NCI-H187 (cell line): ENCODE results near the gene ARF1.

Experiments
- DNase-seq, 2 experiments: peaks; one replicate each; lab custom pipeline; 2025; lab: John Stamatoyannopoulos, UW

ARF1 gene

DNA sequence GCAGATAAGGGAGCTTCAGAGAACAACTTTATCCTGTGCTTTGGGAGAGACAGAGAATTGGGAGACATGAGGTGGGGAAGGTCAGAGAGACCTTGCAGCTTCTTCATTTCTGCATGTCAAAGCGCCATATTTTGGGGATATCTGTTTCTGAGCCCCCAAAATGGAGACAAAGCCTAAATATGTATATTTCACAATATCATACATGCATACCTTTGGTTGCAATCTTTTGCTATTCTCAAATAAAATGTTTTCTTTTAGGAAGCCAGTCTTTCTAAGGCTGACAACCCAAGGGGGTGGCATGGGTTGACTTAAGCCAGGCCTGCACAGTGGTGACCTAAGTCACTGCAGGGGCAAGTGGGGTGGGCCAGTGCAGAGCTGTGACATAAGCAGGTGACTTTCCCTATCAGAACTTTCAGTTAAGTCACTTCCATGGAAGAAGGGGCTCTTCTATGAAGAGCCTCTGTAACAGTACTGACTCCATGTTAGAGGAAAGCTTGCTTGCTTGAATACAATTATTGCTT lies 40.5 kb downstream of the ARF1 start:
- DNase-seq: no peak

DNA sequence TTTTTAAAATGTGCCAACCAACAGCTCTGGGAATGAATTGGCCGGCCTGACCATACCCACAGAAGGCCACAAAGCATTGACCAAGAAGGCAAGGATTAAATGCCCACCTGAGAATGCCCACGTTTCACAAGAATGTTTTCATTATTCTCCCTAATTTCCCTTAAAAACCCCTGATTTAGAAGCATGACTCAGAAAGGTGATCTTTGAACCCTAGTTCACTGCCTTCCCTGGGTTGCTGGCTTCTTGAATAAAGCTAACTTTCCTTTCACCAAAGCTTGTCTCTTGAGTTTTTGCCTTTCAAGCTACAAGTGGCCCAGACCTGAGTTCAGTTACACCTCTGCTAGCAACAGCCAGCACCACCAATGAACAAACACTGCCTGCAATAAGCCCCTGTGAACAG lies 41.0 kb downstream of the ARF1 start:
- no peak for DNase-seq

- no peak for DNase-seq
Measured at GRCh38 chr1:228125185-228125584, 42.7 kb downstream of the ARF1 start.

- no peak for DNase-seq
Measured at GRCh38 chr1:228131766-228132165, 49.3 kb downstream of the ARF1 start.

DNA sequence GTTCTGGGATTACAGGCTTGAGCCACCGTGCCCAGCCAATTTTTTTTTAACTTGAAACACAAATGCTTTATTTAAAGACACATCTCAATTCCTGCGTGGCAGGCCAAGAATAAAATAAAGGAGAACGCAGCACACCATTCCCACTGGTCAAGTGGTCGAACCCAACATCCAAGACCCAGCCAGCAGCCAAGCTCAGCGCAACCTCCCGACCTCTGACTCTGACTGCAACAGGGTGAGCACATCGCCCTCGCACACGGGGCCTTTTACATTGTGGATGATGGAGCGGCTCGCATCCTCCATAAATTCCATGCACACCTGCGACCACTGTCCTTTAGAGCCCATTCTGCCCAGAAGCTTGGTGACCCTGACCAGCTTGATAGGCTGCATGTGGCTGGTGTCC lies 52.1 kb downstream of the ARF1 start:
- DNase-seq: no peak

- no peak for DNase-seq
Measured at GRCh38 chr1:228136901-228137300, 54.4 kb downstream of the ARF1 start.

GRCh38 chr1:228139406-228139930 lies 57.0 kb downstream of the ARF1 start:
- no peak for DNase-seq

DNA sequence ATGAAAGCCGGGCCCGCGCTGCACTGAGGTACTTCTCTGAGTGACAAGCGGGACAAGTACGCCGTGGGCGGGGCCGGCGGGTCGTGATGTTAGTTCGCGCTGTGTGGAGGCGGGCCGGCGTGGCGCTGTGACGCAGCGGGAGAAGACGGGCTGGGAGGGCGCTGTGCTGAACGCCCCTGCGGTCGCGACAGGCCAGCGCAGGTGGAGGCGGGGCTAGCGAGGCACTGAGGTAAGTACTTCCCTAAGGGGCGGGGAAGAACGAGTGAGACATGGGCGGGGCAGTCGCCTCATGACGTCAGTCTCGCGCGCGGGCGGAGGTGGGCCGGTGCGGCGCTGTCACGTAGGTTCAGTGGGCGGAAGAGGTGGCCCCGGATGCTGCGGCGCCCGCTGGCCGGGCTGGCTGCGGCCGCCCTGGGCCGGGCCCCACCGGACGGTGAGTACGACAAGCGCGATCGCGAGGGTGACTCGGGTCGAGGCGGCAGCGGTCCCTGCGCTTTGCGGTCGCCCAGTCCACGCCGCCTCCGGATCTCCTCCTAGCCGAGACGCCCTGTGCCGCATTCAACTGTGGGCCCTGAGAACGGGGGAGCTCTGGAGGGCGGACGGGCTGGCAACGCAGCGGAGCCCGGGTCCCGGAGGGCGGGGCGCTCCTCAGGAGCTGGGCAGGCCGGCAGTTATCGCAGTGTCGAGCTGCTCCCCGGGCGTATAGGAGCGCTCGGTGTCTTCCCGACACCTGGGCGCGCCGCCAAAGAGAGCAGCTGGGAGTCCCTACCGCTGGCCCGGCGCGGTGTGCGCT lies 57.6 kb downstream of the ARF1 start, which contains the start of gene GUK1:
TSS of gene GUK1 (plus strand) at position 349 of the 793 bp plus-strand sequence. CDS start at position 373, 24 bp downstream.
- DNase-seq: peak; percentile 94 to 96

DNA sequence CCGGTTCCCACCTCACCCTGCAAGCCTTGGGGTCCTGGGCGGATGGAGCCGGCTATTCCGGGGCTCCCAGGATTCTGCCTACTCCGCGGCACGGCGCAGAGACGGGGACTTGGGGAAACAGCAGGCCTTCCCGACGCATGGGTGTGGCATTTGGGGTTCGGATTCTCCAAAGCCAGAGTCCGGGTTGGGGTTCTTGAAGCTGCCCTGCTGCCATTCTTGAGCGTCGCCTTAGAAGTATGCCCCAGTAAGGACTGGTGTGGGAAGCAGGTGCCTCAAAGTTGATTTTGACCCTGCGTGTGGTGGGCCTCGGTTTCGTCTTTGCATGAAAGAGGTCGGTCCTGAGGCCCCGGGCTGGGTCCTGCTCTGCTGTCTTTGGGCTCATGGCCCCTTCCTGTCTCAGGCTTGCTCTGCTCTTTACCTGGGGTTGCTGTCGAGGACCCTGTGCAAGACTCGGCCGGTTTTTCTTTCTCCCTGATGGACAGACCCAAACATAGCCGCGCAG lies 58.3 kb downstream of the ARF1 start:
- DNase-seq: no peak

DNA sequence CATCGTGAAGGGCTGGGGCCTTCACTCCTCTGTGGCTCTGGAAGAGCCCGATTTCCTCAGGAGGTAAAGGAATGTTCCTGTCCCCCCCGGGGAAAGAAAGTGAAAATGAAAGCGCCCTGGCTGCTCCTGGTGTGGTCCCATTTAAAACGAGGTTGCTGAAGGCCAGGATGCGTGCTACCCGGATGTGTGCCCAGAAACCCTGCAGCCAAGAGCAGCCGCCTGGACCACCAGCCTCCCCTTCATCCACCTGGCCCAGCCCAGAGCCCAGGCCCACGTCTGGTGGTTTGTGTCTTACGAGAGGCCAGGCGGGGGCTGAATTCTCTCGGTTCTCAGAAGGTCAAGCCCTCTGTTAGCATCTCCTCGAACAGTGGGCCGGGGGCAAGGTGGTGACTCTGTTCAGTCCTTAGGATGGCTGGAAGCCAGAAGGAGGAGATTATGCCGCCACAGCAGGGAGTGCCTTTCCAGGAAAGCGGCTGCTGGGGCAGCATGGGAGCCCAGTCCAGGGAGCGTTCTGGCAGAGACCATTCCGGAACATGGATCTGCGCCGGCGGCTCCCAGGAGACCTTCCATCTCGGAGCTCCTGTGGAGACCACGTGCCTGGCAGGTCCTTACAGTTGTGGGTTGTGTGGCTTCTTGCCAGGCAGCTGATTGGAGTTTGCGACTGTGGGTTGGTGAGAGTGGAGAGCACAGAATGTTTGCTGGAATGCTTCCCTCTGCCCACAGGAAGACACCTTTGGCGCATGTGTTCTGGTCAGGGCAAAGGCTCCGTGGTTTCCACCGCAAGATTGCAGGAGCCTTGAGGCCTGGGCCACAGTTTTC lies 58.9 kb downstream of the ARF1 start:
- DNase-seq: no peak

GRCh38 chr1:228142155-228142691 lies 59.7 kb downstream of the ARF1 start:
- DNase-seq: no peak

DNA sequence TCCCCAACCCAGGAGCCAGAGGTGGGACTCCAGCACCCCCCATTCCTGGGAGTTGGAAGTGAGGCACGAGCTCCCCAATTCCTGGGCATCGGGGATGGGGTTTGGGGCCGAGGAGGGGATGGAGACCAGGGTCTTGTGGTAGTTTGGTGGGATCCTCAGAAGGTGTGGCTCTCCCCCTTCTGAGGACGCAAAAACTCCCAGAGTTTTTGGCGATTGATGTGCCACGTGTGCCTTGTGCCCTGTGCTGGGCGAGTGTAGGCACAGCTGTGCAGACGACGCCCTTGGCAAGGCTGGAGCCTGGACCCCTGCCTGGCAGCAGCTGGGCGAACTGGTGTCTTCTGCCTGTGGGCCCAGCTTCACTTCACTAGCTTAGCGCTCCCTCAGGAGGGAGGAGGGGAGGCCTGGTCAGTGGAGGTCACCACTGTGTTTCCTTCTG lies 60.2 kb downstream of the ARF1 start:
- DNase-seq: no peak

- DNase-seq: no peak
Measured at GRCh38 chr1:228143480-228144192, 61.1 kb downstream of the ARF1 start.

GRCh38 chr1:228144193-228144992 lies 61.9 kb downstream of the ARF1 start:
- no peak for DNase-seq

GRCh38 chr1:228144993-228145343 lies 62.5 kb downstream of the ARF1 start:
- DNase-seq: no peak

- no peak for DNase-seq
Measured at GRCh38 chr1:228145463-228146416, 63.2 kb downstream of the ARF1 start.

GRCh38 chr1:228146417-228147150 lies 64.1 kb downstream of the ARF1 start:
- DNase-seq: no peak

DNA sequence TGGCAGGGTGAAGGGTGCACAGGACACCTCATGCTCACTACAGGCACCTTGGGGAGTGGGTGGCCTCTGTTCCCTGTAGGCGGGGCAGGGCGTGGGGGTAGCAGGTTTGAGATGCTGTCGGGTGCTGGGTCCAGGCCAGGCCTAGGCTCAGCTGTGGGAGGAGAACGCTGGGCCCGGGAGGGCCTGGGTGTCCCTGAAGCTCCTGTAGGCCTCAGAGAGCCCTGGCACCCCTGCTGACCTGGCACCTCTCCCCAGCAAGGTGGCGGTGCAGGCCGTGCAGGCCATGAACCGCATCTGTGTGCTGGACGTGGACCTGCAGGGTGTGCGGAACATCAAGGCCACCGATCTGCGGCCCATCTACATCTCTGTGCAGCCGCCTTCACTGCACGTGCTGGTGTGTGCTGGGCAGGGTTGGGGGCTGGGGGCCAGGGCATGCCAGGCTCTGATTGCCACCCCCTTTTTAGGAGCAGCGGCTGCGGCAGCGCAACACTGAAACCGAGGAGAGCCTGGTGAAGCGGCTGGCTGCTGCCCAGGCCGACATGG lies 64.7 kb downstream of the ARF1 start:
- DNase-seq: no peak

DNA sequence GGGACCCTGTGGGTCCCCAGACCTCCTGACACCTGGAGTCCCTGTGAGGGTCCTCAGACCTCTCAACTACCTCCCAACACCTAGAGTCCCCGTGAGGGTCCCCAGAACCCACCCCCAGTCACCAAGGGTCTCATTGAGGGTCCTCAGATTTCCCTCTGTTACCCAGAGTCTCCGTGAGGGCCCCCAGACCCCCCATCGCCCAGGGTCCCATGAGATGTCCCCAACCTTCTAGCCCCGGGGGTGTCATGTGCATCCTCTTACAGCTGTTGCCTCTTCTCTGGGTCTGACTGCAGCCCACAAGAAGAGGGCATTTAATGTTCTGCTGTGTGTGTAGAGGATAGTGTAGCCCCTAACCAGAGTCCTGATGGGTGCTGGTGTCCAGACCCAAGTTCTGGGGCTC lies 65.3 kb downstream of the ARF1 start:
- no peak for DNase-seq
